RWPE2 (cell line): ENCODE results near the gene ZBTB17.
A peak's percentile ranks its signal among the peaks of the same experiment; 100 is the strongest.

ENCODE experiments used
- ATAC-seq: fragments of 200-7000 bp; cut with Tn5 transposase; 3 replicates; pipeline ENCODE4 v1.9.1; 2021; ENCODE audit warnings: low read depth
- DNase-seq: peaks from one replicate; pipeline ENCODE4 v3.0.0-alpha.2; 2020; ENCODE audit warnings: low spot score
- H3K27ac ChIP-seq: fragments of 450-650 bp; 2 replicates; pipeline ENCODE4 v1.5.1; 2017; ENCODE audit warnings: mild to moderate bottlenecking; ENCODE audit not compliant: poor library complexity, severe bottlenecking
- H3K27me3 ChIP-seq: fragments of 250-450 bp; sonication (Bioruptor Pico); 2 replicates; pipeline ENCODE4 v1.5.1; 2021; ENCODE audit warnings: mild to moderate bottlenecking, moderate library complexity; ENCODE audit not compliant: insufficient read depth, poor library complexity, severe bottlenecking
- H3K36me3 ChIP-seq: fragments of 250-450 bp; sonication (Bioruptor Pico); 2 replicates; pipeline ENCODE4 v1.5.1; 2020; ENCODE audit warnings: low read depth, mild to moderate bottlenecking, moderate library complexity
- H3K4me1 ChIP-seq: fragments of 250-450 bp; sonication (Bioruptor Pico); 2 replicates; pipeline ENCODE4 v1.5.1; 2021; ENCODE audit warnings: mild to moderate bottlenecking, moderate library complexity; ENCODE audit not compliant: insufficient read depth, poor library complexity, severe bottlenecking
- H3K4me3 ChIP-seq: fragments of 250-450 bp; sonication (Bioruptor Pico); 2 replicates; pipeline ENCODE4 v1.5.1; 2021; ENCODE audit warnings: mild to moderate bottlenecking, moderate library complexity; ENCODE audit not compliant: severe bottlenecking
- H3K9me3 ChIP-seq: fragments of 250-450 bp; sonication (Bioruptor Pico); 2 replicates; pipeline ENCODE4 v1.5.1; 2021; ENCODE audit warnings: mild to moderate bottlenecking, moderate library complexity; ENCODE audit not compliant: severe bottlenecking
- TF ChIP-seq, protein P1 (sequence below): fragments of 450-650 bp; IDR thresholded peaks from one replicate; pipeline ENCODE4 v1.5.1; 2017; ENCODE audit warnings: mild to moderate bottlenecking, moderate library complexity; ENCODE audit not compliant: poor library complexity, severe bottlenecking

Gene ZBTB17

DNA sequence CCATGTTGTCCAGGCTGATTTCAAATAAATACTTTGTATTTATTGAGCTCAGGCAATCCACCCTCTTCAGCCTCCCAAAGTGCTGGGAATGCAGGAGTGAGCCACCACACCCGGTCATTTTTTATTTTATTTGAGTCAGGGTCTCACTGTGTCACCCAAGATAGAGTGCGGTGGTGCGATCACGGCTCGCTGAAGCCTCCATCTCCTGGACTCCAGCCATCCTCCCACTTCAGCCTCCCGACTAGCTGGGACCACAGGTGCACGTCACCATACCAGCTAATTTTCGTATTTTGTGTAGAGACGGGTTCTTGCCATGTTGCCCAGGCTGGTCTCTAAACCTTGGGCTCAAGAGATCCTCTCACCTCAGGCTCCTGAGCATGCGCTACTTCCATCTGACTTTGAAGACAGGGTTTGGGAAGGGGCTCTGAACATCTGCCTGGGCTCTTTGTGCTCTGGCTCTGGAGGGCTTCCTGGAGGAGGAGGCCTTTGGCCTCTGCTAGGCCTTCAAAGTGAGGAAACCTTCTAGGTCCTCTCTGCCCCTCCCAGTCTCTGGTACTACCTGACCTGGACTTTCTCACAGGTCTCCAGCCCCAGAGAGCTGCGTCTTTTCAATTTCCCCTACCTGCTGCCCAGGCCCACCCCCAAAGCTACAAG, 36.2 kb upstream of the ZBTB17 start:
- Histone ChIP-seq H3K9me3 (no peaks in the 10 kb centered on the region), H3K27ac (no peak overlapping the region), H3K4me3 (no peak overlapping the region), H3K4me1 (peaks cover 10% of the 10 kb centered on the region), H3K27me3 (no peaks in the 10 kb centered on the region), H3K36me3 (no peaks in the 10 kb centered on the region)
- ATAC-seq, result no peak
- TF ChIP-seq, protein P1, sequence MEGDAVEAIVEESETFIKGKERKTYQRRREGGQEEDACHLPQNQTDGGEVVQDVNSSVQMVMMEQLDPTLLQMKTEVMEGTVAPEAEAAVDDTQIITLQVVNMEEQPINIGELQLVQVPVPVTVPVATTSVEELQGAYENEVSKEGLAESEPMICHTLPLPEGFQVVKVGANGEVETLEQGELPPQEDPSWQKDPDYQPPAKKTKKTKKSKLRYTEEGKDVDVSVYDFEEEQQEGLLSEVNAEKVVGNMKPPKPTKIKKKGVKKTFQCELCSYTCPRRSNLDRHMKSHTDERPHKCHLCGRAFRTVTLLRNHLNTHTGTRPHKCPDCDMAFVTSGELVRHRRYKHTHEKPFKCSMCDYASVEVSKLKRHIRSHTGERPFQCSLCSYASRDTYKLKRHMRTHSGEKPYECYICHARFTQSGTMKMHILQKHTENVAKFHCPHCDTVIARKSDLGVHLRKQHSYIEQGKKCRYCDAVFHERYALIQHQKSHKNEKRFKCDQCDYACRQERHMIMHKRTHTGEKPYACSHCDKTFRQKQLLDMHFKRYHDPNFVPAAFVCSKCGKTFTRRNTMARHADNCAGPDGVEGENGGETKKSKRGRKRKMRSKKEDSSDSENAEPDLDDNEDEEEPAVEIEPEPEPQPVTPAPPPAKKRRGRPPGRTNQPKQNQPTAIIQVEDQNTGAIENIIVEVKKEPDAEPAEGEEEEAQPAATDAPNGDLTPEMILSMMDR, result no peak
- DNase-seq, result no peak

DNA sequence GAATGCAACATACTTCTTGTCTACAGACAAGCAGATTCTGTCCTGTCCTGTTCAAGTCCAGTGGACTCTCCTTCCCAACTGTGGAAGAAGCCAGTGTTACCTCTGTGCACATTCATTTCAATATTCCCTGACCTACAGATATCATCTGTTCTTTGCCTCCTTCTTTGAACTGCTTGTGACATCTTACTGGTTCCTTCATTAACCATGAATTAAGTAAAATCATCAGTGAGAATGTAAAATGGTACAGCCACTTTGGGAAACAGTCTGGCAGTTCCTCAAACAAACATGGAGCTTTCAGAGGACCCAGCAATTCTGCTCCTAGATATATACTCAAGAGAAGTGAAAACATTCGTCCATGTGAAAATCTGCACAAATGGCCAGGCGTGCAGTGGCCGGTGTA, 34.9 kb upstream of the ZBTB17 start:
- H3K9me3 ChIP-seq, result no peaks in the 10 kb centered on the region
- peaks cover 6% of the 10 kb centered on the region for H3K4me1 ChIP-seq
- no peaks in the 10 kb centered on the region for H3K27me3 ChIP-seq
- no peak for DNase-seq
- no peak overlapping the region for H3K27ac ChIP-seq
- H3K4me3 ChIP-seq, result no peak overlapping the region
- TF ChIP-seq, protein P1, result no peak
- ATAC-seq, result no peak
- no peaks in the 10 kb centered on the region for H3K36me3 ChIP-seq

DNA sequence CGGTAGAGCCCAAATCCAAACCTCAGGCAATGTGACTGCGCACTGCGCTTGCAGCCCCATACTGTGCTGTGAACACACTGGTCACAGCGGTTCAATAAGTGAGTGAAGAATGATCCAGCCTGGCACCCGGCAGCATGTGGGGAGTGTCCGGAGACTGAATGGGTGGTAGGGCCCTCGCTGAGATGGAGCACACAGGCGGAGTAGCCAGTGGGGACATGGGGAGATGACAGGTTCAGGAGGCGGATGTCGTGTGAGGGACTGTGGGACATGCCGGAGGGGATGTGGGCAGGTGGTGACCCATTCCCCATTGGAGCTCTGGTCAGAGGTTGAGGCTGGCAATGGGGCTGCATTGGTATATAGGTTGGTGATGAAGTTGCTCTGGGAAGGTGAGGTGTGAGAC, 33.8 kb upstream of the ZBTB17 start:
- H3K27me3 ChIP-seq, result no peaks in the 10 kb centered on the region
- H3K9me3 ChIP-seq, result no peaks in the 10 kb centered on the region
- DNase-seq (no peak), ATAC-seq (no peak)
- H3K27ac ChIP-seq, result no peak overlapping the region
- no peak overlapping the region for H3K4me3 ChIP-seq
- H3K36me3 ChIP-seq, result no peaks in the 10 kb centered on the region
- TF ChIP-seq, protein P1, result no peak
- H3K4me1 ChIP-seq, result peaks cover 4% of the 10 kb centered on the region

- Histone ChIP-seq H3K4me3 (no peak overlapping the region), H3K27me3 (no peaks in the 10 kb centered on the region), H3K4me1 (peaks cover 4% of the 10 kb centered on the region), H3K36me3 (no peaks in the 10 kb centered on the region), H3K9me3 (no peaks in the 10 kb centered on the region), H3K27ac (no peak overlapping the region)
- TF ChIP-seq, protein P1, result peak; percentile 93
- DNase-seq, result no peak
- peak; percentile 49; the same call in 2 of the 3 replicates for ATAC-seq
Observed at GRCh38 chr1:16009030-16009460, 33.1 kb upstream of the ZBTB17 start.

DNA sequence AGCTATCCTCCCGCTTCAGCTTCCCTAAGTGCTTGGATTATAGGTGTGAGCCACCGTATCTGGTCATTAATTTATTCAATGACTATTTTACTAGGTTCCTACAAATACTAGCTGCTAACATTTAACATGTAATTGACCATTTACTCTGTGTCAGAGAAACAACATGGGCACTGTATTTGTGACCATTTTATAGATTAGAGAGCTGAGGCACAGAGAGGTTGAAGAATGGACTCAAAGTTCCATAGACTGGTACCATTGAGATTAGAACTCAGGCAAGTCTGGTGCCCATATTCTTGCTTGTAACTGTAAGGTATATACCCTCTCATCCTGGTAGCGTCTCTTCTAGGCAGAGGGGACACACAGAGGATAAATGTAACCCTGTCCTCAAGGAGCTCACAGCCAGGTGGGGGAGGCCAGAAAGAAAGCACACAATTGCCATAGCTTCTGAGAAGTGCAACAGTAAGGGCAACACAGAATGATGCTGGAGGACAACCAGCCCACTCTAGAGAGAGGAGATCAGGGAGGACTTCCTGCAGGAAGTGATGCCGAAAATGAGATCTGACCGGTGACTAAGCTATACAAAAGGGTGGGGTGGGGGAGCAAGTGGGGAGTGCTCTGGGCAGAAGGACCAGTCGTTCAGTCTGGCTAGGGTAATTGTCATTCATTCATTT, 31.9 kb upstream of the ZBTB17 start:
- Histone ChIP-seq H3K4me1 (peaks cover 4% of the 10 kb centered on the region), H3K36me3 (no peaks in the 10 kb centered on the region), H3K9me3 (no peaks in the 10 kb centered on the region), H3K27ac (peak overlapping the region; percentile 20), H3K27me3 (no peaks in the 10 kb centered on the region), H3K4me3 (no peak overlapping the region)
- TF ChIP-seq, protein P1, result no peak
- ATAC-seq, result no peak
- DNase-seq, result no peak
